Stimulated activated naive CD4-positive, alpha-beta T cell (primary cell): ENCODE results near the gene MACROD2.

Experiments
- DNase-seq, 6 experiments: peaks; one replicate each; lab custom pipeline; 2025; lab: John Stamatoyannopoulos, UW

Gene MACROD2

DNA sequence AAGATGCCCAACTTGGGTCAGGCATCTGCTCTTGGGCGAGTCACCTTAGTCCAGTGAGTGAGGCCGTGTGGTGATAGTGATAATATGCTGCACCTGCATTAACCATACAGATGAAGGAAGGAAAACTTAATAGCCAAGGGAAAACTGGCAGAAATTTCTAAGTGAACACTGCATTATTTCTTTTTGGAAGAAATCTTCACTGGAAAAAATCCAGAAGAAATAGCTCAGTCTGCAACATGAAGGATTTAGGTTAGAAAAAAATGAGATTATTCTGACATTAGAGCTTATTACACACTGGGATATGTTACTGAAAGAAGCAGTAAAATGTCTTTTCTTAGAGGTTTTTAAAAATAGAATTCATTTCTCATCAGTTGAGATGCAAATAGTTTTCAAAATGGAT, 1630.7 kb downstream of the MACROD2 start:
- DNase-seq: no peak

DNA sequence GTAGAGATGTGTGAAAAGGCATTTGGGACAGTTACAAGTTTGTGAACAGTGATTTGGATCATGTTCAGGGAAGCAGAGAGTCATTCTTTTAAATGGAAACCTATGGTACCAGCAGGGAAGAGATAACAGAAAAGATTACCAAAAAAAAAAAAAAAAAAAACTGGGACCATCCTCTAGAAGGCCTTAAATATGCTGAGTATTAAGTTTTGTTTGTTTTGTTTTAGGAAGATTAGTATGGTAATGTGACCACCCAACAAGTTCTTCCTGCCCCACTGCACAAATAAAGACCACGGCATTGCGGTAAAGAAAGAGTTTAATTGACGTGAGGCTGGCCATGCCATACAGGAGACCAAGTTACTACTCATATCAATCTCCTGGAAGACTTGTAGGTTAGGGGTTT, 1631.8 kb downstream of the MACROD2 start:
- DNase-seq: no peak

- DNase-seq: no peak
These were observed 1632.2 kb downstream of the MACROD2 start for GRCh38 chr20:15627501-15627903.

DNA sequence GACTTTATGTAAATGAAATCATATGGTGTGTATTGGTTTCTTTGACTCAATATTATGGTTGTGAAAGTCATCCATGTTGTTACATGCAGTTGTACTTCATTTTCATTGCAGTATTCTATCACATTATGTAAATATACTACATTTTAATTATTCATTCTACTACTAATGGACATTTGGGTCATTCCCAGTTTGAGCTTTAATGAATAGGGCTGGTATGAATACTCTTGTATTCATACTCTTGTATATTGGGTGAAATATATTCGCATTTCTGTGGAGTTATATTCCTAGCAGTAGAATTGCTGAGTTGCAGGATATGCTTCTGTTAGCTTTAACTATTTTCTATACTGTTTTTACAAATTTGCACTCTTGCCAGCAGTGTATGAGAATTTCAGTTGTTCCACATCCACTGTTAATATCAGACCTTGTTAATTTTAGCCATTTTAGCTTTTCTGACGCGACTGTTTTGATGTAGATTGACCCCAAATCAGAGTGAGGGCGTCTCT, 1633.6 kb downstream of the MACROD2 start:
- no peak for DNase-seq

DNA sequence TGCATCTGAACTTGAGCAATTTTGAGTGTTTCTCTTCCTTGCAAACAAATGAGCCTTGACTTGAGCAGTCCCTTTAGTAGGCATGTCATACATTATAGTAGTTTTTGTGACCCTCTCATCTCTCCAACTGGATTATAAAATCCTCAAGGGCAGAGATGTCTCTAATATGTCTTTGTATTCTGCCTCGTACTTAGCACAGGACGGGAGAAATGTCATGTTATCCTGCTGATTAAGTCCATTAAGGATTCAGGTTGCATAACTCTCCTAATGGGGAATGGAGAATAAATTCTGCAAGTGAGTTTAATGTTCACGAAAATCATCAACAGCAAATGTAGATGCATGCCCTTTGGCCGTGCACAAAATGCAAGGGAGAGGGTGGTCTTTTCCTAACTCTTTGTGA, 1635.0 kb downstream of the MACROD2 start:
- no peak for DNase-seq

DNA sequence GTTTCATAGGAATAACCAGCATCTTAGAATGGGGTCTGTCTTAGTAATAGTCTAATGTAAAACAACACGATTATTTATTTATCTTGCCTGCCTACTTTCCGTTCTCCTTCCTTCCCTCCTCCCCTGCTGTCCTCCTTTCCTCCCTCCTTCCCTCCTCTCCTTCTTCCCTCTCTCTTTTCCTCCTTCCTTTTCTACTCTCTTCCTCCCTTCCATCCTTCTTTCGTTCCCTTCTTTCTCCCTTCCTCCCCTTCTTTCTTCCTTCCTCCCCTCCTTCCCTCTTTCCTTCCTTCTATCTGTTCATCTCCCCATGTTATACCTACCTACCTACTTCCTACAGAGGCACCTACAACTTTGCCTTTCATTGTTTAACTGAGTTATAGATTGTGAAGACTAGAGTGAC, 1637.4 kb downstream of the MACROD2 start:
- DNase-seq: no peak

DNA sequence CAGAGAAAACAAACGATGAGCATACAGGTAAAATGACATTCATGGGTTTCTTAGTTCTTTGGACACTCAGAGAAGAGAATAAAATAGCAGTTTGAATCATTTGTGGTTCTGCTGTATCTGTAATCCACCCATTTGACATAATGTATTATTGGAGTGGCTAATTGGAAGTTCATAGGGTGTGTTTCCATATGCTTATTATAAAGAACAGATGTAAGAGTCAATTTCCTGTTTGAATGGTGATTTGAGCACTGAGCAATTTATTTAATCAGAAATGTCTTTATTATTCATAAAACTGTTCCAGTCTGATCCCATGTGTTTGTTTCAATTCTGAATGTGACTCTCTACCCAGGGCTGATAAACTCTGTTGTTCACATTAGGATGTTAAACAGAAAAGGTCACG, 1638.8 kb downstream of the MACROD2 start:
- DNase-seq: no peak

DNA sequence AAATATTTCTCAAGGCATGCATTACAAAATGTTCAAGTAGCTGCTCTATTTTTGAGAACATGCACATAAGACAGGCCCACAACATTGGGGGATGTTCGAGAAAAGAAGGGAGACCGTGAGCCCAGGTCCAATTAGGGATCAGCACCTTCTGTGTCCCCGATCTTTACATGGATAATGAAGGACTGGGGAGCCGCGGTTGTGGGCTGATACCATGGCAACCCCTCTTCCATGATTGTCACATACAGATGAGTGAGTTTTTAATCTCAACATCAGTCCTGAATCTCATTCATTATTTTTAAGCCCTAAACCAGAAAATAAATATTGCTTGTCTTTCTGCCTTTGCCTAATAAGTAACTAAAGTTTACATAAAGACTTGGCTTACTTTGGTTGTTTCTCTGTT, 1642.2 kb downstream of the MACROD2 start:
- no peak for DNase-seq

- no peak for DNase-seq
These were observed 1642.8 kb downstream of the MACROD2 start for GRCh38 chr20:15637950-15638754.

- DNase-seq: no peak
These were observed 1643.5 kb downstream of the MACROD2 start for GRCh38 chr20:15638816-15639215.

DNA sequence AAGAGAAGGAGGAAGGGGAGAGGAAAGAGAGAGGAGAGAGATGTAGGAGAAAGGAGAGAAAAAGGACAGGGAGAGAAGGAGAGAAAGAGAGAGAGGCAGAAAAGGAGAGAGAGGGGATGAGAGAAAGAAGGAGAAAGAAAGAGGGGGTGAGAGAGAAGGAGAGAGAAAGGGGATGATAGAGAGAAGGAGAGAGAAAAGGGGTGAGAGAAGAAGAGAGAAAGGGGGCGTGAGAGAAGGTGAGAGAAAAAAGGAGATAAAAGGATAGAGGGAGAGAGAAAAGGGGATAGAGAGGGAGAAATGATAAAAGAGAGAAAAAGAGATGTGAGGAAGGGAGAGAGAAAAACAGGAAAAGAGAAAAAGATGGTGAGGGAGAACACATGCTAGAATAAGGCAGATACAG, 1644.5 kb downstream of the MACROD2 start:
- no peak for DNase-seq

- DNase-seq: no peak
These were observed 1646.8 kb downstream of the MACROD2 start for GRCh38 chr20:15642109-15642508.

- no peak for DNase-seq
These were observed 1647.4 kb downstream of the MACROD2 start for GRCh38 chr20:15642676-15643075.

DNA sequence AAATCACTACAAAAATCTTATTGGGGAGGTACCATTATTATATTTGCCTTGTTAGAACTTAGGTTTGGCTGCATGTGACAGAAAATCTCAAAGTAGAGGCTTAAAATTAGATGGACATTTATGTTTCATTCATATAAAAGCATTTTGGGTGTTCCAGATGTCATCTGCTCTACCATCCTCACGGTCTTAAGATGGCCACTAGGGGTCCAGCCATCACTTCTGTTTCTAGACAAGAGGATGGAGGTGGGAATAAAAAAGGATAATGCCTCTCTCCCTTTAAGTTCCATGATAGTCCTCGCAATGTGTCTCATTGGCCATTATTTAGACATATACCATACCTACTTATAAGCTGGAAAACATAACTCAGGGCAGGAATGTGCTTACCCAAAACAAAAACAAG, 1648.4 kb downstream of the MACROD2 start:
- DNase-seq: no peak

- DNase-seq: no peak
These were observed 1650.5 kb downstream of the MACROD2 start for GRCh38 chr20:15645816-15646215.

GRCh38 chr20:15653396-15654207, 1658.3 kb downstream of the MACROD2 start:
- no peak for DNase-seq

- no peak for DNase-seq
These were observed 1658.9 kb downstream of the MACROD2 start for GRCh38 chr20:15654208-15654649.

GRCh38 chr20:15655295-15655874, 1660.1 kb downstream of the MACROD2 start:
- no peak for DNase-seq

DNA sequence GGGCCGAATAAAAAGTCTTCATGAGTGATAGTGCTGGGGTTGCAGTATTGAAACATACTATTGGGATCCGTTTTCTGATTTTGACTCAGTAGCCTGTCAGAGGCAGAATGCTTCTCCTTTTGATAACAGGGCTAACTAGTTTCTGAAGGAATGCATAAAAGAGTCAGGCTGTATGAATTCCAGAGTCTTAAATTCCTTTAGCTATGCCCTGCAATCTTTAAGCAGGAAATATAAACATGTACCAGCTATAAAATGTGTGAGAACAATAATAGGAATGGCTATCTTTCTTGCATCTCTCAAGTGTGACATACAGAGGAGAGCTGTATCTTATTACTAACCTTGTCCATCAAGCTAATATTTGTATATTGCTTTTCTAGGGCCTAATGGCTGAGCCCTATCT, 1660.8 kb downstream of the MACROD2 start:
- DNase-seq: no peak

DNA sequence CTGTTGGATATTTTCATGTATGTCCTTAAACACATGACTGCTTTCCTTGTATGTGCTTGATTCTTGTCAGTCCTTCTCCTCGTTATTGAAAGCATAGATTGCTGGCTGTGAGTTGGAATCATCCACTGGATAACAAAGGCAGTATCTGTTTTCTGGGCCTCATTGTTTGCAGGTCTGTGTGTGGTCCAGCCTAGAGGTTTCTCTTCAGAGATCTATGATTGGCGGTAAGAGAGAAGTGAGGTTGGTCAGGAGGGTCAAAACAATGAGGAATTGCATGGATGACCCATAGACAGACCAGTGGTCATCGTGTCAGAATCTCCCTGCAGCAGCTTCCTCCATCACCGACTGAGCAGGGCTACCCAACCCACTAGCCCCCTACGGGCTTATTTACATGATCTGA, 1663.0 kb downstream of the MACROD2 start:
- no peak for DNase-seq

DNA sequence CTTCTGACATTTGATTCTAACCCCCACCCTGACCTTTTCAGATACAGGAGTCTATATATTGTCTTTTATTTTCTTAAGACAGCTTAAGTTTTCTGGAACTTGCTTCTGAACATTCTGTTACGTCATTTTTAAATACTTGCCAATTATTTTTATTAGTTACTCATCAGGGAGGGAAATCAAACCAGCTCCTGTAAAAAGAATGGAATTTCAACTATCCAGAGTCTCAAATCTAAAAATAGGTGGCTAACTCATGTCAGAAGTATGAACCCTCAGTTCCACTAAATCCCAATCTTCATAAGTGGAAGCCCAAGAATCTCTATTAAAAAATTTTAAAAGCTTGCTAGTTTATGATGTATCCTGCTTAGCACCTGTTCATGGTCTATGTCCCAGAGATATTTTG, 1677.9 kb downstream of the MACROD2 start:
- DNase-seq: no peak

DNA sequence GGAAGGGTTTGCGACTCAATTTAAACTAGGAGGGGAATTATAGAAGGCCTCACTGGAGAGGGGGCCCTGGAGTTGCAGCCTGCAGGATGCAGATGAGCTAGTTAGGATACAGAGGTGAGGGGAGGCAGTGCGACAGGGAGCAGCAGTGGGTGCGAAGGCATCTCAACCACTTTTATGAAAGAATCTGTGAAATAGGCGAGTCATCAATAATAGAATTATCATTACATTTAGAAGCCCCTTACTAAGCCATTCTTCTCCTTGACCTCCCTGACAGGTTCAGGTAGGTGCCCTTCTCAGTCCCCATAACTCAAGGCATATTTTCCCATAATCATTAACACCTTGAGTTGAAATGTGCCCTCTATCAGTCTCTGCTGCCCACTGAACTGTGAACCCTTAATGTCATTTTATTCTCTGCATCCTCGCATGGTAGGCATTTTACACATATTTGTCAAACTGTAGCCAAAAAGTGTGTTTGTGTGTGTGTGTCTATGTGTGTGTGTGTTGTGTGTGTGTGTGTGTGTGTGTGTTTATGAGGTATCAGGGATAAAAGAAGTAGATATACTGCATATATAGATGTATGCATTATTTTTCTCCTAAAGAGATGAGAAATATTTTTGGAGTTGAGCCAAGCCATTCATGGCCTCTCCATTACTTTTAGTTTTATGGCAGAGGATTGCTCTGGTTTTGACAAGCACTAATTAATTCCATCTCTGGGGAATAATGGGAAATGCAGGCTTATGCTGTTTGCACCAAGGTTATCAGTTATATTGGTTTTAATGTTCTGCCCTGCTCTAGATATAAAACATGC, 1679.1 kb downstream of the MACROD2 start:
- no peak for DNase-seq
